Activated CD8-positive, alpha-beta T cell treated with anti-CD3 and anti-CD28 coated beads for 36 hours (primary cell): ENCODE data around the gene POLL. TPM values are rescaled to one million over a fixed set of nuclear protein-coding genes. Genes with fewer than 3 reads are reported as not detected.

ENCODE experiments used
- ATAC-seq: fragments of 200-7000 bp; cut with Tn5 transposase; one replicate; pipeline ENCODE4 v1.10.0; 2021; ENCODE audit warnings: mild to moderate bottlenecking, moderate library complexity
- CTCF ChIA-PET: fragments of 350-600 bp; sonication (Branson Sonifier 250); formaldehyde crosslinking; loops from one replicate; lab custom pipeline; 2021; ENCODE audit warnings: antibody characterized with exemption; lab: Charles Lee
- POLR2A ChIA-PET: fragments of 350-600 bp; sonication (Branson Sonifier 250); formaldehyde crosslinking; loops from one replicate; lab custom pipeline; 2021; ENCODE audit warnings: antibody characterized with exemption; lab: Charles Lee
- DNase-seq: peaks from one replicate; pipeline ENCODE4 v3.0.0-alpha.2; 2020
- H3K27ac Mint-ChIP-seq: one replicate; pipeline ENCODE4 v1.8.0; 2021; ENCODE audit warnings: mild to moderate bottlenecking, mixed read lengths
- H3K27me3 Mint-ChIP-seq: one replicate; pipeline ENCODE4 v1.8.0; 2021; ENCODE audit warnings: mixed read lengths
- H3K36me3 Mint-ChIP-seq: one replicate; pipeline ENCODE4 v1.8.0; 2021; ENCODE audit warnings: low read depth, mixed read lengths
- H3K4me1 Mint-ChIP-seq: one replicate; pipeline ENCODE4 v1.8.0; 2021; ENCODE audit warnings: low read depth, mixed read lengths
- H3K4me3 Mint-ChIP-seq: one replicate; pipeline ENCODE4 v1.8.0; 2021; ENCODE audit warnings: mild to moderate bottlenecking, moderate library complexity, mixed read lengths
- H3K9me3 Mint-ChIP-seq: one replicate; pipeline ENCODE4 v1.8.0; 2021; ENCODE audit warnings: mixed read lengths
- CTCF ChIP-seq: fragments of 200-600 bp; IDR thresholded peaks from one replicate; pipeline ENCODE4 v1.8.0; 2022; ENCODE audit warnings: antibody characterized with exemption, mild to moderate bottlenecking
- intact Hi-C: fragments of 100-400 bp; cut with micrococcal nuclease; formaldehyde crosslinking; loops from one replicate; pipeline ENCODE4 v1.10.0; 2022
- total RNA-seq, 2 experiments: library from RNA; stranded (reverse); gene quantifications; one replicate each; pipeline ENCODE4 v1.2.3, GENCODE V29; 2021

POLL gene
- total RNA-seq, 2 experiments from 2014 or later = 32.2 to 33.8 TPM

- no peak for TF ChIP-seq CTCF
- H3K27ac Mint-ChIP-seq = peak overlapping the region; percentile 36
- ATAC-seq = no peak
- peaks cover 7% of the 10 kb centered on the region for H3K36me3 Mint-ChIP-seq
- H3K4me3 Mint-ChIP-seq = no peak overlapping the region
- no peaks in the 10 kb centered on the region for H3K9me3 Mint-ChIP-seq
- peaks cover 3% of the 10 kb centered on the region for H3K4me1 Mint-ChIP-seq
- ChIA-PET POLR2A (no interaction called here), CTCF (interaction anchor here (1.3 kb wide), 1 partner anchor 45 kb away, joined by 3 read pairs; no protein-coding TSS in a partner anchor)
- intact Hi-C loops = no loop called here
- no peak for DNase-seq
- H3K27me3 Mint-ChIP-seq = no peaks in the 10 kb centered on the region
Measured at GRCh38 chr10:101625821-101626412, 37.9 kb upstream of the POLL start.

GRCh38 chr10:101624526-101625102 is 36.6 kb upstream of the POLL start:
- POLR2A ChIA-PET = no interaction called here
- ATAC-seq (no peak), DNase-seq (no peak)
- Mint-ChIP-seq H3K36me3 (peaks cover 7% of the 10 kb centered on the region), H3K27me3 (no peaks in the 10 kb centered on the region), H3K4me1 (peaks cover under 1% of the 10 kb centered on the region), H3K9me3 (no peaks in the 10 kb centered on the region), H3K4me3 (no peak overlapping the region), H3K27ac (no peak overlapping the region)
- TF ChIP-seq CTCF = no peak
- CTCF ChIA-PET = interaction anchor here (1.4 kb wide), 1 partner anchor 216 kb away, joined by 3 read pairs; no protein-coding TSS in a partner anchor
- intact Hi-C loops = no loop called here

GRCh38 chr10:101623528-101623927 is 35.5 kb upstream of the POLL start:
- TF ChIP-seq CTCF = no peak
- Mint-ChIP-seq H3K27me3 (no peaks in the 10 kb centered on the region), H3K4me1 (no peaks in the 10 kb centered on the region), H3K4me3 (no peak overlapping the region), H3K27ac (no peak overlapping the region), H3K36me3 (peaks cover 7% of the 10 kb centered on the region), H3K9me3 (no peaks in the 10 kb centered on the region)
- intact Hi-C loops = no loop called here
- ChIA-PET CTCF (interaction anchor here (1.1 kb wide), 1 partner anchor 21 kb away, joined by 4 read pairs; no protein-coding TSS in a partner anchor), POLR2A (no interaction called here)
- DNase-seq (no peak), ATAC-seq (no peak)

GRCh38 chr10:101619983-101620382 is 31.9 kb upstream of the POLL start:
- ChIA-PET CTCF (interaction anchor here (1.1 kb wide), 1 partner anchor 16 kb away, joined by 3 read pairs; no protein-coding TSS in a partner anchor), POLR2A (no interaction called here)
- H3K4me3 Mint-ChIP-seq = no peak overlapping the region

More at GRCh38 chr10:101619983-101620382, 31.9 kb upstream of the POLL start:
- intact Hi-C loops = no loop called here
- DNase-seq (no peak), ATAC-seq (no peak)
- H3K36me3 Mint-ChIP-seq = peaks cover 5% of the 10 kb centered on the region
- H3K27ac Mint-ChIP-seq = no peak overlapping the region
- no peak for TF ChIP-seq CTCF
- H3K4me1 Mint-ChIP-seq = no peaks in the 10 kb centered on the region
- no peaks in the 10 kb centered on the region for H3K9me3 Mint-ChIP-seq
- no peaks in the 10 kb centered on the region for H3K27me3 Mint-ChIP-seq
